ENCODE measurements around the gene MYMK. TPM values are rescaled to one million over a fixed set of nuclear protein-coding genes. Genes with fewer than 3 reads are reported as not detected.

MYMK gene
- total and polyA plus RNA-seq, 2 of the 4 experiments (the other 2 are of a cell fraction): not detected

GRCh38 chr9:133552236-133552635 lies 27.5 kb upstream of the MYMK start:
- dilution Hi-C loops (cut with HindIII; ENCODE audit: low sequenced_read_pairs, unreplicated experiment): no loop called here
- no peaks in the 10 kb centered on the region for H3K4me1 ChIP-seq (ENCODE audit: control insufficient read depth, insufficient read depth, low read length)
- DNase-seq (no peak), ATAC-seq (ENCODE audit: low read depth) (no peak)
- no peak overlapping the region for H2BK20ac ChIP-seq (ENCODE audit: low read depth, low read length)
- H3K18ac ChIP-seq (ENCODE audit: low read depth, low read length): no peak overlapping the region
- no peak overlapping the region for H2AK5ac ChIP-seq (ENCODE audit: low read depth, low read length)
- no peak overlapping the region for H3K4me2 ChIP-seq (ENCODE audit: low read depth, low read length)
- no peak overlapping the region for H2BK5ac ChIP-seq (ENCODE audit: low read depth, low read length, poor library complexity, severe bottlenecking)
- no peak overlapping the region for H2BK120ac ChIP-seq (ENCODE audit: low read depth, low read length)
- H3K4ac ChIP-seq (ENCODE audit: low read depth, low read length): no peak overlapping the region
- in situ Hi-C loops (cut with MboI; ENCODE audit: low sequenced_read_pairs): no loop called here
- H3K27me3 ChIP-seq (ENCODE audit: control insufficient read depth, insufficient read depth, low read length): peaks cover 35% of the 10 kb centered on the region
- no peak overlapping the region for H2BK15ac ChIP-seq (ENCODE audit: low read depth, low read length)
- H3K27ac ChIP-seq (ENCODE audit: insufficient read depth, low read length): no peak overlapping the region
- H3K9ac ChIP-seq (ENCODE audit: low read depth, low read length): no peak overlapping the region
- no peak overlapping the region for H2AFZ ChIP-seq (replicated peaks; ENCODE audit: low read length, poor library complexity)
- no peaks in the 10 kb centered on the region for H3K36me3 ChIP-seq (ENCODE audit: control insufficient read depth, insufficient read depth, low read length)
- no TSS peak for BruUV-seq (replicated peaks)
- no peaks in the 10 kb centered on the region for H3K9me3 ChIP-seq (ENCODE audit: control insufficient read depth, insufficient read depth, low read length)
- 80% methylated on average over 3 of the region's 8 CpGs; no CpG with 5 or more reads in 1 of the 2 experiments for WGBS, 2 experiments (ENCODE audit: extremely low coverage in 2 of 2, insufficient read length in 1 of 2)
- H2AK9ac ChIP-seq (replicated peaks; ENCODE audit: low read depth, low read length, poor library complexity): no peak overlapping the region
- no peaks in the 10 kb centered on the region for H3K9me1 ChIP-seq (ENCODE audit: insufficient read depth, low read length)
- H4K91ac ChIP-seq (ENCODE audit: insufficient read depth, low read depth, low read length): no peak overlapping the region
- ChIA-PET CTCF (no interaction called here), POLR2A (ENCODE audit: unreplicated experiment) (no interaction called here)
- no peak overlapping the region for H4K5ac ChIP-seq (ENCODE audit: low read depth, low read length)
- no peaks in the 10 kb centered on the region for H3K79me1 ChIP-seq (ENCODE audit: low read depth in 1 of 2, low read length in 2 of 2)
- no peak overlapping the region for H3K56ac ChIP-seq (ENCODE audit: extremely low read depth, insufficient read depth, low read length)
- no peak overlapping the region for H3K4me3 ChIP-seq (ENCODE audit: insufficient read depth, low read depth, low read length)
- no peak overlapping the region for H3K14ac ChIP-seq (replicated peaks; ENCODE audit: low read depth, low read length)
- no peak overlapping the region for H3K23ac ChIP-seq (ENCODE audit: low read depth, low read length)
- intact Hi-C loops (cut with micrococcal nuclease): no loop called here
- no peak overlapping the region for H4K8ac ChIP-seq (ENCODE audit: low read depth in 2 of 2, low read length in 2 of 2)
- TF ChIP-seq CEBPB (IDR thresholded peaks at IDR 0.05; ENCODE audit: low read depth, low read length): no peak
- no peaks in the 10 kb centered on the region; the same call in 1 of the 2 replicates for H4K20me1 ChIP-seq (ENCODE audit: insufficient read depth, low read length)
